ENCODE measurements around the gene MAP4K3.

- TF ChIP-seq PBX3 (CRISPR knock-in tag; IDR thresholded peaks at IDR 0.05): no peak
- TF ChIP-seq ZBTB44 (tag by site-specific recombination; IDR thresholded peaks at IDR 0.05): no peak
- TF ChIP-seq CTCF (tag by site-specific recombination; IDR thresholded peaks at IDR 0.05): no peak
Measured at GRCh38 chr2:39486071-39486470, 49.0 kb upstream of the MAP4K3 start.
